HepG2 (cell line): Measurements from ENCODE around the gene ADGRL3. TPM values are rescaled to one million over a fixed set of nuclear protein-coding genes. Genes with fewer than 3 reads are reported as not detected.

Experiments used
- ATAC-seq: fragments of 200-7000 bp; cut with Tn5 transposase; 3 replicates; pipeline ENCODE4 v1.9.1; 2020; ENCODE audit warnings: mild to moderate bottlenecking, moderate library complexity
- BruUV-seq: library from RNA; stranded (reverse); fragments of 400-500 nt; replicated peaks from 2 replicates; lab custom pipeline; 2021; lab: Mats Ljungman, UMichigan
- CTCF ChIA-PET: fragments of 300-600 bp; formaldehyde crosslinking; extraction: SDS; loops from one replicate; lab custom pipeline; 2021; ENCODE audit warnings: low total read pairs, inconsistent platforms, low intra/inter-chr PET ratio; lab: Yijun Ruan, JAX
- POLR2A ChIA-PET: fragments of 350-600 bp; sonication (Branson Sonifier 250); formaldehyde crosslinking; loops from one replicate; lab custom pipeline; 2020; ENCODE audit warnings: antibody characterized with exemption, inconsistent platforms; lab: Yijun Ruan, JAX
- DNase-seq: peaks from one replicate; pipeline ENCODE4 v3.0.0-alpha.2; 2015; ENCODE audit warnings: low spot score
- FAIRE-seq: peaks from 3 replicates; lab custom pipeline; 2011; peaks lifted over from hg19 to GRCh38; lab: Jason Lieb, UNC
- H2AFZ ChIP-seq: one replicate; pipeline ENCODE4 v1.6.1; 2011; ENCODE audit warnings: low read length, inconsistent platforms
- H3K27ac ChIP-seq: fragments of 300-600 bp; 3 replicates; pipeline ENCODE4 v1.8.0; 2011; ENCODE audit warnings: mixed run types, mild to moderate bottlenecking, mixed read lengths, low read length, inconsistent platforms; ENCODE audit not compliant: insufficient read depth; ENCODE audit errors: extremely low read length
- H3K27me3 ChIP-seq, 2 experiments: fragments of 200-600 bp in 1 of 2; 2 replicates in 1 of 2; 3 replicates in 1 of 2; pipeline versions ENCODE4 v1.6.0 to v1.8.0; 2011; ENCODE audit warnings: low read length in 2 of 2, mild to moderate bottlenecking in 2 of 2, moderate library complexity in 2 of 2, inconsistent platforms in 1 of 2; ENCODE audit not compliant: insufficient read depth in 2 of 2, control insufficient read depth in 1 of 2
- H3K36me3 ChIP-seq, 2 experiments: fragments of 200-600 bp in 1 of 2; replicated peaks in 1 of 2; 2 replicates in 1 of 2; 3 replicates in 1 of 2; pipeline versions ENCODE4 v1.5.1 to v1.8.0; 2011; ENCODE audit warnings: low read length in 2 of 2, inconsistent platforms in 1 of 2; ENCODE audit not compliant: insufficient read depth in 2 of 2, control insufficient read depth in 1 of 2
- H3K4me1 ChIP-seq: 2 replicates; pipeline ENCODE4 v1.5.1; 2012; ENCODE audit warnings: low read length, inconsistent platforms; ENCODE audit not compliant: insufficient read depth
- H3K4me2 ChIP-seq: 2 replicates; pipeline ENCODE4 v1.6.0; 2011; ENCODE audit warnings: low read depth, low read length, inconsistent platforms
- H3K4me3 ChIP-seq, 3 experiments: fragments of 200-600 bp in 1 of 3; sonication (generic), shearing (Covaris generic) in 1 of 3; replicated peaks in 1 of 3; 2 replicates each; pipeline ENCODE4 v1.5.1; 2011 to 2016; ENCODE audit warnings: low read length in 3 of 3, inconsistent platforms in 2 of 3, low read depth in 2 of 3, mild to moderate bottlenecking in 2 of 3, control low read depth in 1 of 3, mixed read lengths in 1 of 3; ENCODE audit not compliant: insufficient read depth in 1 of 3
- H3K79me2 ChIP-seq: one replicate; pipeline ENCODE4 v1.6.1; 2011; ENCODE audit warnings: low read length, inconsistent platforms; ENCODE audit not compliant: insufficient read depth
- H3K9ac ChIP-seq: 2 replicates; pipeline ENCODE4 v1.6.0; 2011; ENCODE audit warnings: mild to moderate bottlenecking, low read depth, low read length, inconsistent platforms; ENCODE audit not compliant: insufficient read depth
- H3K9me3 ChIP-seq: 2 replicates; pipeline ENCODE4 v1.5.1; 2012; ENCODE audit warnings: mild to moderate bottlenecking, low read length
- H4K20me1 ChIP-seq: 2 replicates; pipeline ENCODE4 v1.6.0; 2011; ENCODE audit warnings: inconsistent platforms, mild to moderate bottlenecking, low read length, moderate library complexity; ENCODE audit not compliant: insufficient read depth
- DZIP1 ChIP-seq: sonication (generic); formaldehyde crosslinking; IDR thresholded peaks from 2 replicates; pipeline ENCODE4 v1.5.0; 2020; ENCODE audit warnings: mild to moderate bottlenecking, missing genetic modification reagents
- FOXA3 ChIP-seq: IDR thresholded peaks from 2 replicates; pipeline ENCODE4 v1.6.1; 2016; ENCODE audit warnings: missing genetic modification reagents, missing compliant biosample characterization
- GZF1 ChIP-seq: sonication (generic); formaldehyde crosslinking; IDR thresholded peaks from 2 replicates; pipeline ENCODE4 v1.5.1; 2020; ENCODE audit warnings: mild to moderate bottlenecking, missing genetic modification reagents
- HNF1A ChIP-seq, 2 experiments: sonication (generic) in 1 of 2; formaldehyde crosslinking in 1 of 2; IDR thresholded peaks; 2 replicates each; pipeline versions ENCODE4 v1.4.0 to v1.6.1; 2016 to 2020; ENCODE audit warnings: borderline replicate concordance in 1 of 2, low read depth in 1 of 2, mild to moderate bottlenecking in 1 of 2, missing genetic modification reagents in 1 of 2
- HOXA5 ChIP-seq: sonication (generic); formaldehyde crosslinking; IDR thresholded peaks from 2 replicates; pipeline ENCODE4 v1.4.0; 2020; ENCODE audit warnings: missing genetic modification reagents
- KAT7 ChIP-seq: IDR thresholded peaks from 2 replicates; pipeline ENCODE4 v1.6.1; 2018; ENCODE audit warnings: borderline replicate concordance, missing compliant biosample characterization
- RARG ChIP-seq: sonication (generic); formaldehyde crosslinking; IDR thresholded peaks from 2 replicates; pipeline ENCODE4 v1.4.0; 2020; ENCODE audit warnings: low read depth, mild to moderate bottlenecking, missing genetic modification reagents
- RELA ChIP-seq: sonication (generic); formaldehyde crosslinking; IDR thresholded peaks from 2 replicates; pipeline ENCODE4 v1.4.0; 2020; ENCODE audit warnings: missing genetic modification reagents
- TIGD3 ChIP-seq: sonication (generic); formaldehyde crosslinking; IDR thresholded peaks from 2 replicates; pipeline ENCODE4 v1.5.1; 2020; ENCODE audit warnings: mild to moderate bottlenecking, missing genetic modification reagents, borderline replicate concordance
- ZNF232 ChIP-seq: sonication (generic); formaldehyde crosslinking; IDR thresholded peaks from 2 replicates; pipeline ENCODE4 v1.4.0; 2020; ENCODE audit warnings: missing genetic modification reagents, borderline replicate concordance
- ZNF33B ChIP-seq: sonication (generic); formaldehyde crosslinking; IDR thresholded peaks from 2 replicates; pipeline ENCODE4 v1.5.1; 2020; ENCODE audit warnings: mild to moderate bottlenecking, missing genetic modification reagents
- ZNF780A ChIP-seq: sonication (generic); formaldehyde crosslinking; IDR thresholded peaks from 2 replicates; pipeline ENCODE4 v1.8.0; 2022; ENCODE audit warnings: mild to moderate bottlenecking, missing genetic modification reagents, moderate library complexity
- WGBS: methylation state at CpG from one replicate; pipeline ENCODE4 v1.1.6; 2017; ENCODE audit warnings: low lambda C conversion rate; 5-methylcytosine and 5-hydroxymethylcytosine counted together
- in situ Hi-C: cut with HindIII; loops from 2 replicates; pipeline ENCODE4 v1.10.0; 2017; ENCODE audit warnings: low pct_unique_long_range_greater_than_20kb; ENCODE audit not compliant: extremely low pct_ligation_motif_present
- intact Hi-C: fragments of 100-400 bp; cut with micrococcal nuclease; formaldehyde crosslinking; loops from one replicate; pipeline ENCODE4 v1.10.0; 2022; ENCODE audit not compliant: unreplicated experiment
- polyA plus RNA-seq, 8 experiments: library from polyadenylated mRNA; depleted of rRNA in 3 of 8; stranded (reverse) in 7 of 8; unstranded in 1 of 8; fragments of >200 nt; fragmentation: Illumina TruSeq in 4 of 8; extraction: Trizol in 4 of 8; gene quantifications; 2 replicates each; pipeline versions ENCODE4 v1.2.1 to v1.2.3, GENCODE V29; 2011 to 2016; ENCODE audit warnings: low read depth in 4 of 8, missing spikeins in 1 of 8, mixed read lengths in 1 of 8; ENCODE audit not compliant: insufficient read depth in 1 of 8
- total RNA-seq, 5 experiments: library from RNA; depleted of rRNA; stranded (reverse); fragments of >200 nt; fragmentation: Illumina TruSeq; extraction: Trizol; gene quantifications; 2 replicates each; pipeline ENCODE4 v1.2.3, GENCODE V29; 2016; ENCODE audit warnings: low read depth in 1 of 5
- TF ChIP-seq, protein P1 (sequence below): IDR thresholded peaks from 2 replicates; pipeline ENCODE4 v1.6.1; 2016; ENCODE audit warnings: control low read depth

Gene ADGRL3
- total and polyA plus RNA-seq, 2 of the 13 experiments (the other 11 are each of a cell fraction or from before 2014, with no cell fraction given), result 0.04 to 0.05 TPM

- TF ChIP-seq HNF1A (IDR thresholded peaks at IDR 0.05; ENCODE audit: low read depth) (no peak), HNF1A (CRISPR knock-in tag; IDR thresholded peaks at IDR 0.05; ENCODE audit: borderline replicate concordance) (no peak), KAT7 (no peak), ZNF232 (no peak)
These were observed 92.2 kb downstream of the ADGRL3 start (continued) for GRCh38 chr4:61292322-61292721.

DNA sequence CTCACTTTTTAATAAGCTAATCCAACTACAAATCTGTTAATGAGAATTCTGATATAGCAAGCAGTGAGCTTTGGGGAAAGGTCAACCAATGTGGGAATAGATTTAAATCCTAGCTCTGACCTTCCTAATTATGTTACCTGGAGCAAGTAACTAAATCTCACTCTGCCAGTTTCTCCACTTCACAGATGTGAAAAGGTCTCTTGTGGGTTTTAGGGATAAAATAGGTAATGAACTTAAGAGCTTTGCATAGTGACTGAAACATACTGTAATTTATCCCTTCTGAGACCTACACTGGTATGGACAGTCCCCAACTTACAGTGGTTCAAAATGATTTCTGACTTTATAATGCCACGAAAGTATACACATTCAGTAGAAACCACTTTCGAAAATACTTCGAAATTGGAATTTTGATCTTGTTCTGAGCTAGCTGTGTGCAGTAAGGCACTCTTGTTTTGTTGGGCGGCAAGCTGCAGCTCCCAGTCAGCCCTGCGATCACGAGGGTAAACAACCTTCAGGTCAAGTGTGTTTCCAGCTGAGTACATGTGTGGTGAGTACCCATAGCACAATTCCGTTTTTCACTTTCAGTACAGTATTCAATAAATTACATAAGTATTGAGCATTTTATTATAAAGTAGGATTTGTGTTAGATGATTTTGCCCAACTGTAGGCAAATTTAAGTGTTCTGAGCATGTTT lies 93.7 kb downstream of the ADGRL3 start:
- H3K4me3 ChIP-seq, result no peak overlapping the region
- H3K36me3 ChIP-seq, result no peaks in the 10 kb centered on the region
- no peaks in the 10 kb centered on the region for H3K79me2 ChIP-seq
- DNase-seq (no peak), FAIRE-seq (no peak), ATAC-seq (no peak)
- H3K4me2 ChIP-seq, result no peak overlapping the region
- H4K20me1 ChIP-seq, result no peaks in the 10 kb centered on the region
- no TSS peak for BruUV-seq
- 4% methylated on average over 7 of the region's 7 CpGs for WGBS
- H3K4me1 ChIP-seq, result no peaks in the 10 kb centered on the region
- H3K27ac ChIP-seq, result no peak overlapping the region
- POLR2A ChIA-PET, result no interaction called here
- H2AFZ ChIP-seq, result no peak overlapping the region
- intact Hi-C loops, result no loop called here
- H3K9me3 ChIP-seq, result no peaks in the 10 kb centered on the region
- CTCF ChIA-PET, result no interaction called here
- no peak overlapping the region for H3K9ac ChIP-seq
- in situ Hi-C loops, result no loop called here
- H3K27me3 ChIP-seq, result no peaks in the 10 kb centered on the region
- TF ChIP-seq RARG (CRISPR knock-in tag), result no peak
- TF ChIP-seq FOXA3 (CRISPR knock-in tag), result no peak
- TF ChIP-seq, protein P1, sequence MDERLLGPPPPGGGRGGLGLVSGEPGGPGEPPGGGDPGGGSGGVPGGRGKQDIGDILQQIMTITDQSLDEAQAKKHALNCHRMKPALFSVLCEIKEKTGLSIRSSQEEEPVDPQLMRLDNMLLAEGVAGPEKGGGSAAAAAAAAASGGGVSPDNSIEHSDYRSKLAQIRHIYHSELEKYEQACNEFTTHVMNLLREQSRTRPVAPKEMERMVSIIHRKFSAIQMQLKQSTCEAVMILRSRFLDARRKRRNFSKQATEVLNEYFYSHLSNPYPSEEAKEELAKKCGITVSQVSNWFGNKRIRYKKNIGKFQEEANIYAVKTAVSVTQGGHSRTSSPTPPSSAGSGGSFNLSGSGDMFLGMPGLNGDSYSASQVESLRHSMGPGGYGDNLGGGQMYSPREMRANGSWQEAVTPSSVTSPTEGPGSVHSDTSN (CRISPR knock-in tag), result no peak
- TF ChIP-seq HOXA5 (CRISPR knock-in tag), result no peak
- no peak for TF ChIP-seq TIGD3 (CRISPR knock-in tag)
- no peak for TF ChIP-seq GZF1
- TF ChIP-seq DZIP1 (CRISPR knock-in tag), result no peak
- TF ChIP-seq RELA (CRISPR knock-in tag), result no peak
- TF ChIP-seq ZNF33B (CRISPR knock-in tag), result no peak
- TF ChIP-seq ZNF780A (CRISPR knock-in tag), result no peak
